Panc1 (cell line): ENCODE measurements around the gene CAPNS1.

Experiments used
- CTCF ChIP-seq: fragments of 450-650 bp; IDR thresholded peaks from 2 replicates; pipeline ENCODE4 v1.5.1; 2017; ENCODE audit warnings: mild to moderate bottlenecking
- POLR2AphosphoS5 ChIP-seq: IDR thresholded peaks from 2 replicates; pipeline ENCODE4 v1.6.1; 2012; ENCODE audit warnings: mild to moderate bottlenecking, low read depth, low read length, moderate library complexity
- SIN3A ChIP-seq: IDR thresholded peaks from 2 replicates; pipeline ENCODE4 v1.6.1; 2012; ENCODE audit warnings: low read depth, mild to moderate bottlenecking, low read length, moderate library complexity, borderline replicate concordance; ENCODE audit not compliant: insufficient read depth
- TF ChIP-seq, protein P1 (sequence below), 2 experiments: IDR thresholded peaks; 2 replicates each; pipeline ENCODE4 v1.6.1; 2011 to 2012; ENCODE audit warnings: low read depth in 2 of 2, control low read depth in 1 of 2, low read length in 1 of 2, mild to moderate bottlenecking in 1 of 2, moderate library complexity in 1 of 2; ENCODE audit not compliant: insufficient read depth in 1 of 2

DNA sequence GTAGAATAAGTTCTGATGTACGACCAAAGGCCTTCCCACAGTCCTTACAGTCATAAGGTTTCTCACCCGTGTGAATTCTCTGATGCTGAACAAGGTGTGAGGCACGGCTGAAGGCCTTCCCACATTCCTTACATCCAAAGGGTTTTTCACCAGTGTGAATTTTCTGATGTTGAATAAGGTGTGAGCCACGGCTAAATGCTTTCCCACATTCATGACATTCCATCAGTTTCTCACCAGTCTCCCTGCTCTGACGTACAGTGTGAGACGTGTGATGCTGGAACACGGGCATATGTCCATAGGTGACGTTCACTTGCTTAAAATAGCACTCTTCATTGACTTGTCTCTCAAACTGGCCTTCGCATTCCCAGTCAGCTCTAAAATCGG is 43.4 kb downstream of the CAPNS1 start:
- TF ChIP-seq CTCF (no peak), POLR2AphosphoS5 (no peak), SIN3A (no peak)
- TF ChIP-seq, protein P1, sequence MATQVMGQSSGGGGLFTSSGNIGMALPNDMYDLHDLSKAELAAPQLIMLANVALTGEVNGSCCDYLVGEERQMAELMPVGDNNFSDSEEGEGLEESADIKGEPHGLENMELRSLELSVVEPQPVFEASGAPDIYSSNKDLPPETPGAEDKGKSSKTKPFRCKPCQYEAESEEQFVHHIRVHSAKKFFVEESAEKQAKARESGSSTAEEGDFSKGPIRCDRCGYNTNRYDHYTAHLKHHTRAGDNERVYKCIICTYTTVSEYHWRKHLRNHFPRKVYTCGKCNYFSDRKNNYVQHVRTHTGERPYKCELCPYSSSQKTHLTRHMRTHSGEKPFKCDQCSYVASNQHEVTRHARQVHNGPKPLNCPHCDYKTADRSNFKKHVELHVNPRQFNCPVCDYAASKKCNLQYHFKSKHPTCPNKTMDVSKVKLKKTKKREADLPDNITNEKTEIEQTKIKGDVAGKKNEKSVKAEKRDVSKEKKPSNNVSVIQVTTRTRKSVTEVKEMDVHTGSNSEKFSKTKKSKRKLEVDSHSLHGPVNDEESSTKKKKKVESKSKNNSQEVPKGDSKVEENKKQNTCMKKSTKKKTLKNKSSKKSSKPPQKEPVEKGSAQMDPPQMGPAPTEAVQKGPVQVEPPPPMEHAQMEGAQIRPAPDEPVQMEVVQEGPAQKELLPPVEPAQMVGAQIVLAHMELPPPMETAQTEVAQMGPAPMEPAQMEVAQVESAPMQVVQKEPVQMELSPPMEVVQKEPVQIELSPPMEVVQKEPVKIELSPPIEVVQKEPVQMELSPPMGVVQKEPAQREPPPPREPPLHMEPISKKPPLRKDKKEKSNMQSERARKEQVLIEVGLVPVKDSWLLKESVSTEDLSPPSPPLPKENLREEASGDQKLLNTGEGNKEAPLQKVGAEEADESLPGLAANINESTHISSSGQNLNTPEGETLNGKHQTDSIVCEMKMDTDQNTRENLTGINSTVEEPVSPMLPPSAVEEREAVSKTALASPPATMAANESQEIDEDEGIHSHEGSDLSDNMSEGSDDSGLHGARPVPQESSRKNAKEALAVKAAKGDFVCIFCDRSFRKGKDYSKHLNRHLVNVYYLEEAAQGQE (IDR thresholded peaks at IDR 0.05; ENCODE audit: insufficient read depth in 1 of 2, low read depth in 2 of 2, low read length in 1 of 2), result no peak
